PFSK-1 (cell line): ENCODE measurements around the gene MRPL4.
A peak's percentile ranks its signal among the peaks of the same experiment; 100 is the strongest.

Experiments used
- FOXP2 ChIP-seq: optimal IDR thresholded peaks from 2 replicates; pipeline ENCODE3; 2011; ENCODE audit warnings: borderline replicate concordance, control low read depth, inconsistent platforms; ENCODE audit not compliant: insufficient read depth; ENCODE audit errors: extremely low read length, extremely low read depth
- POLR2AphosphoS5 ChIP-seq: IDR thresholded peaks from 2 replicates; pipeline ENCODE4 v1.6.1; 2012; ENCODE audit warnings: low read depth, mild to moderate bottlenecking, control low read depth, low read length, moderate library complexity
- SIN3A ChIP-seq: IDR thresholded peaks from 2 replicates; pipeline ENCODE4 v1.6.1; 2012; ENCODE audit warnings: mild to moderate bottlenecking, low read length, moderate library complexity, borderline replicate concordance; ENCODE audit not compliant: insufficient read depth
- TAF1 ChIP-seq: IDR thresholded peaks from 2 replicates; pipeline ENCODE4 v1.6.1; 2012; ENCODE audit warnings: low read length, control low read depth, borderline replicate concordance; ENCODE audit not compliant: insufficient read depth
- TF ChIP-seq, protein P1 (sequence below), 2 experiments: IDR thresholded peaks; 2 replicates each; pipeline versions ENCODE4 v1.6.1 to v1.8.0; 2011 to 2012; ENCODE audit warnings: low read depth in 2 of 2, low read length in 2 of 2, control low read depth in 1 of 2, inconsistent platforms in 1 of 2, mild to moderate bottlenecking in 1 of 2, moderate library complexity in 1 of 2; ENCODE audit not compliant: insufficient read depth in 1 of 2

DNA sequence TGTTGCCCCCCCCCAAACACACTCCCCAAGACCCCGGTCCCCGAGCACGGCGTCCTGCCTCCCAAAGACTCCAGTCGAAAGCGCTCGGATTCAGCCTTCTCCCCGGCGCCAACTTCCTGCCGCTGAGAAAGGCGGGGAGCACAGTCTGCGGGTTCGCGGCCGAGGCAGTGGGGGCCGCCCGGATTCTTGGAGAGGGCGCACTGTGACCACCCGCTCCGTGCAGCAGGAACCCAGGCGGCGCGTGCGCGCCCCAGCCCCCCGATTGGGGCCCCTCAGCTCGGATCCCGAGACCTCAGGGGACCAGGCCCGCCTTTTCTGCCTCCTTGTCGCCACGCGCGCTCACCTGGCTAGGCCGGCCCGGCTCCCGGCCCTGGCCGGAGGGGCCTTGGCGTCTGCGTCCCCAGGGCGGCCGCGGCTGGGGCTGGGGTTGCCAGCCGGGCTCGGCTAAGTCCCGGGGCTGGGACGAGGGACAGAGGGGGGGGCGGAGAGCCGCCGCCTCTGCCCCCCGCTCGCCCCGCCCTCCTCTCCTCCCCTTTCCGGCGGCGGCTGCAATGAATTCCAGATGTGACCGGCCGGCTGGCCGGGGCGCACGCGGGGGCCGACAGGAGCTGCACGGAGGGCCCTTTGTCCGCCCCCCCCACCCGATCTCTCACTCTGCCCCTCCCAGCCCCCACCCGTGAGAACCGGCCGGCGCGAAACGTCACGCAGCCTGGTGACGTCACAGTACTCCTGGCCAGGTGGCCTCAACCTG is 21.0 kb upstream of the MRPL4 start, which contains the start of gene S1PR2:
- TF ChIP-seq, protein P1, sequence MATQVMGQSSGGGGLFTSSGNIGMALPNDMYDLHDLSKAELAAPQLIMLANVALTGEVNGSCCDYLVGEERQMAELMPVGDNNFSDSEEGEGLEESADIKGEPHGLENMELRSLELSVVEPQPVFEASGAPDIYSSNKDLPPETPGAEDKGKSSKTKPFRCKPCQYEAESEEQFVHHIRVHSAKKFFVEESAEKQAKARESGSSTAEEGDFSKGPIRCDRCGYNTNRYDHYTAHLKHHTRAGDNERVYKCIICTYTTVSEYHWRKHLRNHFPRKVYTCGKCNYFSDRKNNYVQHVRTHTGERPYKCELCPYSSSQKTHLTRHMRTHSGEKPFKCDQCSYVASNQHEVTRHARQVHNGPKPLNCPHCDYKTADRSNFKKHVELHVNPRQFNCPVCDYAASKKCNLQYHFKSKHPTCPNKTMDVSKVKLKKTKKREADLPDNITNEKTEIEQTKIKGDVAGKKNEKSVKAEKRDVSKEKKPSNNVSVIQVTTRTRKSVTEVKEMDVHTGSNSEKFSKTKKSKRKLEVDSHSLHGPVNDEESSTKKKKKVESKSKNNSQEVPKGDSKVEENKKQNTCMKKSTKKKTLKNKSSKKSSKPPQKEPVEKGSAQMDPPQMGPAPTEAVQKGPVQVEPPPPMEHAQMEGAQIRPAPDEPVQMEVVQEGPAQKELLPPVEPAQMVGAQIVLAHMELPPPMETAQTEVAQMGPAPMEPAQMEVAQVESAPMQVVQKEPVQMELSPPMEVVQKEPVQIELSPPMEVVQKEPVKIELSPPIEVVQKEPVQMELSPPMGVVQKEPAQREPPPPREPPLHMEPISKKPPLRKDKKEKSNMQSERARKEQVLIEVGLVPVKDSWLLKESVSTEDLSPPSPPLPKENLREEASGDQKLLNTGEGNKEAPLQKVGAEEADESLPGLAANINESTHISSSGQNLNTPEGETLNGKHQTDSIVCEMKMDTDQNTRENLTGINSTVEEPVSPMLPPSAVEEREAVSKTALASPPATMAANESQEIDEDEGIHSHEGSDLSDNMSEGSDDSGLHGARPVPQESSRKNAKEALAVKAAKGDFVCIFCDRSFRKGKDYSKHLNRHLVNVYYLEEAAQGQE (IDR thresholded peaks at IDR 0.05; ENCODE audit: insufficient read depth in 1 of 2, low read depth in 2 of 2, low read length in 2 of 2) = 0 out of 4 replicates have a peak, but pooled peaks of 1 of the 2 experiments have one; percentile 13
- TF ChIP-seq POLR2AphosphoS5 = peak; percentile 63
- TF ChIP-seq TAF1 = no peak
- TF ChIP-seq SIN3A = peak; percentile 61; the same call in 1 of the 2 replicates
- no peak for TF ChIP-seq FOXP2
